Upper lobe of left lung (tissue), 4 donors: ENCODE results near the gene WBP2NL.

Source experiments
- CTCF ChIP-seq, 6 experiments: fragments of 450-650 bp in 4 of 6; fragments of 200-600 bp in 2 of 6; sonication (generic) in 2 of 6; IDR thresholded peaks; one replicate each; pipeline ENCODE4 v1.5.1; 2016 to 2019; ENCODE audit warnings: antibody characterized with exemption in 6 of 6
- EP300 ChIP-seq, 4 donors: sonication (generic); formaldehyde crosslinking; IDR thresholded peaks; one replicate each; pipeline ENCODE4 v1.5.1; 2017; ENCODE audit warnings: antibody characterized with exemption in 4 of 4, control low read depth in 2 of 4
- POLR2A ChIP-seq, 4 donors: fragments of 450-650 bp; IDR thresholded peaks; one replicate each; pipeline ENCODE4 v1.5.1; 2016 to 2017; ENCODE audit warnings: antibody characterized with exemption in 4 of 4, mild to moderate bottlenecking in 2 of 4
- POLR2AphosphoS5 ChIP-seq, 2 donors: sonication (generic); formaldehyde crosslinking; IDR thresholded peaks; one replicate each; pipeline ENCODE4 v1.5.1; 2017; ENCODE audit warnings: antibody characterized with exemption in 2 of 2

GRCh38 chr22:41979423-41980250, 19.0 kb upstream of the WBP2NL start:
- no peak for TF ChIP-seq POLR2AphosphoS5 (IDR thresholded peaks at IDR 0.05)
- no peak for TF ChIP-seq CTCF (IDR thresholded peaks at IDR 0.05)
- no peak for TF ChIP-seq EP300 (IDR thresholded peaks at IDR 0.05)
- TF ChIP-seq POLR2A (IDR thresholded peaks at IDR 0.05): no peak
